Esophagus squamous epithelium (tissue), 4 donors: ENCODE results near the gene LRRC59.

Source experiments
- CTCF ChIP-seq, 6 experiments: fragments of 450-650 bp in 4 of 6; fragments of 200-600 bp in 2 of 6; sonication (generic) in 2 of 6; IDR thresholded peaks; one replicate each; pipeline ENCODE4 v1.5.1; 2016 to 2019; ENCODE audit warnings: antibody characterized with exemption in 6 of 6, mild to moderate bottlenecking in 4 of 6, moderate library complexity in 4 of 6
- POLR2A ChIP-seq, 4 donors: fragments of 450-650 bp; IDR thresholded peaks; one replicate each; pipeline ENCODE4 v1.6.1; 2017; ENCODE audit warnings: antibody characterized with exemption in 4 of 4, mild to moderate bottlenecking in 4 of 4, moderate library complexity in 3 of 4

- no peak for TF ChIP-seq CTCF (IDR thresholded peaks at IDR 0.05)
- TF ChIP-seq POLR2A (IDR thresholded peaks at IDR 0.05), result no peak
Observed at GRCh38 chr17:50348522-50349242, 48.6 kb downstream of the LRRC59 start.
